GM20431 (cell line): ENCODE measurements around the gene TMEM169.

ENCODE experiments used
- in situ Hi-C: fragments of 300-500 bp; cut with MseI, MboI; formaldehyde crosslinking; loops from one replicate; pipeline ENCODE4 v1.15.0; 2020; ENCODE audit warnings: low sequenced_read_pairs; ENCODE audit not compliant: unreplicated experiment

TMEM169 gene

GRCh38 chr2:216098421-216099334, 17.0 kb downstream of the TMEM169 start:
- in situ Hi-C loops = no loop called here

GRCh38 chr2:216101109-216101508, 19.4 kb downstream of the TMEM169 start:
- in situ Hi-C loops = no loop called here

- in situ Hi-C loops = no loop called here
Measured at GRCh38 chr2:216103213-216103612, 21.5 kb downstream of the TMEM169 start.

- in situ Hi-C loops = no loop called here
Measured at GRCh38 chr2:216104691-216105090, 23.0 kb downstream of the TMEM169 start.

GRCh38 chr2:216107320-216107719, 25.6 kb downstream of the TMEM169 start:
- in situ Hi-C loops = no loop called here

- in situ Hi-C loops = no loop called here
Measured at GRCh38 chr2:216107760-216108159, 26.0 kb downstream of the TMEM169 start.

GRCh38 chr2:216108310-216108966, 26.7 kb downstream of the TMEM169 start:
- in situ Hi-C loops = no loop called here

GRCh38 chr2:216108967-216109921, 27.5 kb downstream of the TMEM169 start, which contains the start of gene XRCC5:
XRCC5 (plus strand) TSS chr2:216109348; CDS start chr2:216109437, 89 bp downstream.
- in situ Hi-C loops = no loop called here

- in situ Hi-C loops = no loop called here
Measured at GRCh38 chr2:216109962-216110614, 28.4 kb downstream of the TMEM169 start.

GRCh38 chr2:216110620-216111019, 28.9 kb downstream of the TMEM169 start:
- in situ Hi-C loops = no loop called here

GRCh38 chr2:216111122-216111521, 29.4 kb downstream of the TMEM169 start:
- in situ Hi-C loops = no loop called here

- in situ Hi-C loops = no loop called here
Measured at GRCh38 chr2:216112926-216113325, 31.2 kb downstream of the TMEM169 start.

GRCh38 chr2:216113572-216113971, 31.9 kb downstream of the TMEM169 start:
- in situ Hi-C loops = no loop called here

- in situ Hi-C loops = no loop called here
Measured at GRCh38 chr2:216114382-216114713, 32.6 kb downstream of the TMEM169 start.

- in situ Hi-C loops = no loop called here
Measured at GRCh38 chr2:216114714-216115531, 33.2 kb downstream of the TMEM169 start.

GRCh38 chr2:216116418-216116817, 34.7 kb downstream of the TMEM169 start:
- in situ Hi-C loops = no loop called here

GRCh38 chr2:216117561-216118340, 36.0 kb downstream of the TMEM169 start:
- in situ Hi-C loops = no loop called here

GRCh38 chr2:216118474-216118873, 36.8 kb downstream of the TMEM169 start:
- in situ Hi-C loops = no loop called here
